H9 (cell line): Measurements from ENCODE around the gene LRMDA. TPM values are rescaled to one million over a fixed set of nuclear protein-coding genes. Genes with fewer than 3 reads are reported as not detected.

Experiments
- DNase-seq: peaks from one replicate; pipeline ENCODE4 v3.0.0-alpha.2; 2017
- H2AFZ ChIP-seq: one replicate; pipeline ENCODE4 v1.6.1; 2013; ENCODE audit warnings: mild to moderate bottlenecking, low read length, control low read depth, moderate library complexity
- H2AK5ac ChIP-seq: 2 replicates; pipeline ENCODE4 v1.6.1; 2013; ENCODE audit warnings: low read length, control low read depth, mixed read lengths; ENCODE audit not compliant: insufficient read length
- H2BK120ac ChIP-seq: one replicate; pipeline ENCODE4 v1.6.1; 2013; ENCODE audit warnings: low read depth, mild to moderate bottlenecking, low read length, control low read depth, inconsistent platforms; ENCODE audit not compliant: poor library complexity, severe bottlenecking
- H2BK12ac ChIP-seq: 2 replicates; pipeline ENCODE4 v1.6.1; 2013; ENCODE audit warnings: low read length, control low read depth, mixed read lengths, low read depth; ENCODE audit not compliant: insufficient read length
- H2BK15ac ChIP-seq: 2 replicates; pipeline ENCODE4 v1.6.1; 2013; ENCODE audit warnings: low read depth, low read length, control low read depth
- H2BK20ac ChIP-seq: one replicate; pipeline ENCODE4 v1.6.1; 2013; ENCODE audit warnings: low read depth, mild to moderate bottlenecking, low read length, control low read depth, inconsistent platforms; ENCODE audit not compliant: poor library complexity, severe bottlenecking
- H2BK5ac ChIP-seq: 2 replicates; pipeline ENCODE4 v1.6.1; 2013; ENCODE audit warnings: low read length, control low read depth, mixed read lengths; ENCODE audit not compliant: insufficient read length
- H3K14ac ChIP-seq: 2 replicates; pipeline ENCODE4 v1.6.1; 2013; ENCODE audit warnings: low read length, control low read depth; ENCODE audit not compliant: insufficient read depth
- H3K18ac ChIP-seq: 2 replicates; pipeline ENCODE4 v1.6.1; 2013; ENCODE audit warnings: low read depth, mild to moderate bottlenecking, mixed read lengths, low read length, control low read depth; ENCODE audit not compliant: insufficient read length
- H3K23ac ChIP-seq: 2 replicates; pipeline ENCODE4 v1.6.1; 2013; ENCODE audit warnings: low read length, control low read depth, mixed read lengths, low read depth; ENCODE audit not compliant: insufficient read length
- H3K23me2 ChIP-seq: 2 replicates; pipeline ENCODE4 v1.6.1; 2013; ENCODE audit warnings: low read depth, mild to moderate bottlenecking, mixed read lengths, low read length, control low read depth; ENCODE audit not compliant: insufficient read length, poor library complexity, severe bottlenecking
- H3K27ac ChIP-seq: 2 replicates; pipeline ENCODE4 v1.5.1; 2013; ENCODE audit warnings: low read length, control low read depth, mixed read lengths, low read depth; ENCODE audit not compliant: insufficient read length
- H3K27me3 ChIP-seq: 2 replicates; pipeline ENCODE4 v1.6.1; 2013; ENCODE audit warnings: low read length, control low read depth, inconsistent platforms; ENCODE audit not compliant: insufficient read depth
- H3K4ac ChIP-seq: 2 replicates; pipeline ENCODE4 v1.6.1; 2013; ENCODE audit warnings: low read depth, mild to moderate bottlenecking, control low read depth, inconsistent platforms, low read length, moderate library complexity
- H3K4me1 ChIP-seq: 2 replicates; pipeline ENCODE4 v1.6.1; 2013; ENCODE audit warnings: low read length, control low read depth, inconsistent platforms; ENCODE audit not compliant: insufficient read depth
- H3K4me2 ChIP-seq: 2 replicates; pipeline ENCODE4 v1.6.1; 2013; ENCODE audit warnings: low read length, control low read depth, mixed read lengths; ENCODE audit not compliant: insufficient read length, insufficient read depth
- H3K56ac ChIP-seq: 2 replicates; pipeline ENCODE4 v1.6.1; 2013; ENCODE audit warnings: low read depth, mild to moderate bottlenecking, mixed read lengths, low read length, control low read depth; ENCODE audit not compliant: insufficient read length
- H3K79me1 ChIP-seq: 2 replicates; pipeline ENCODE4 v1.6.1; 2013; ENCODE audit warnings: low read depth, mild to moderate bottlenecking, moderate library complexity, low read length, control low read depth, inconsistent platforms; ENCODE audit not compliant: insufficient read depth, poor library complexity, severe bottlenecking
- H3K79me2 ChIP-seq: 2 replicates; pipeline ENCODE4 v1.6.1; 2013; ENCODE audit warnings: low read length, control low read depth, inconsistent platforms; ENCODE audit not compliant: insufficient read depth
- H3K9ac ChIP-seq: 2 replicates; pipeline ENCODE4 v1.6.1; 2013; ENCODE audit warnings: low read length, control low read depth, mixed read lengths; ENCODE audit not compliant: insufficient read length; ENCODE audit errors: extremely low read depth
- H3K9me3 ChIP-seq: one replicate; pipeline ENCODE4 v1.6.1; 2013; ENCODE audit warnings: low read depth, low read length, inconsistent platforms; ENCODE audit not compliant: control insufficient read depth
- H3T11ph ChIP-seq: one replicate; pipeline ENCODE4 v1.6.1; 2013; ENCODE audit warnings: mild to moderate bottlenecking, low read length, control low read depth, inconsistent platforms
- H4K20me1 ChIP-seq: one replicate; pipeline ENCODE4 v1.6.1; 2013; ENCODE audit not compliant: control insufficient read depth, insufficient read length, insufficient read depth
- H4K5ac ChIP-seq: 2 replicates; pipeline ENCODE4 v1.6.1; 2013; ENCODE audit warnings: low read depth, mild to moderate bottlenecking, mixed read lengths, low read length, control low read depth; ENCODE audit not compliant: insufficient read length
- H4K8ac ChIP-seq: replicated peaks from 2 replicates; pipeline ENCODE4 v1.6.1; 2013; ENCODE audit warnings: low read length, control low read depth, mixed read lengths, low read depth; ENCODE audit not compliant: insufficient read length
- H4K91ac ChIP-seq: 2 replicates; pipeline ENCODE4 v1.6.1; 2013; ENCODE audit warnings: low read depth, mild to moderate bottlenecking, moderate library complexity, mixed read lengths, low read length, control low read depth; ENCODE audit not compliant: insufficient read length
- H3K27ac Mint-ChIP-seq, 3 experiments: 2 replicates in 2 of 3; 3 replicates in 1 of 3; pipeline ENCODE4 v1.8.0; 2020 to 2021; ENCODE audit warnings: mixed read lengths in 3 of 3, mild to moderate bottlenecking in 1 of 3, moderate library complexity in 1 of 3
- H3K27me3 Mint-ChIP-seq: 2 replicates; pipeline ENCODE4 v1.8.0; 2021; ENCODE audit warnings: low read depth, mild to moderate bottlenecking, moderate library complexity, mixed read lengths
- H3K36me3 Mint-ChIP-seq, 3 experiments: 2 replicates in 2 of 3; 3 replicates in 1 of 3; pipeline ENCODE4 v1.8.0; 2020 to 2021; ENCODE audit warnings: low read depth in 3 of 3, mixed read lengths in 3 of 3; ENCODE audit not compliant: insufficient read depth in 1 of 3
- H3K4me1 Mint-ChIP-seq, 2 experiments: 2 replicates each; pipeline ENCODE4 v1.8.0; 2020; ENCODE audit warnings: mixed read lengths in 2 of 2
- H3K4me3 Mint-ChIP-seq, 2 experiments: 2 replicates in 1 of 2; 3 replicates in 1 of 2; pipeline ENCODE4 v1.8.0; 2020 to 2021; ENCODE audit warnings: mild to moderate bottlenecking in 2 of 2, mixed read lengths in 2 of 2, moderate library complexity in 1 of 2
- H3K9me3 Mint-ChIP-seq, 2 experiments: 2 replicates in 1 of 2; 3 replicates in 1 of 2; pipeline ENCODE4 v1.8.0; 2020; ENCODE audit warnings: mild to moderate bottlenecking in 2 of 2, mixed read lengths in 2 of 2, moderate library complexity in 1 of 2
- total RNA-seq: library from RNA; stranded (reverse); gene quantifications from 2 replicates; pipeline ENCODE4 v1.2.1, GENCODE V29; 2021
- TF ChIP-seq, protein P1 (sequence below): fragments of 200-600 bp; sonication (generic); conservative IDR thresholded peaks from 3 replicates; pipeline ENCODE4 v1.8.0; 2021; ENCODE audit warnings: antibody characterized with exemption, mild to moderate bottlenecking

LRMDA gene
- total RNA-seq, 1 experiment from 2014 or later, result 1.8 TPM

DNA sequence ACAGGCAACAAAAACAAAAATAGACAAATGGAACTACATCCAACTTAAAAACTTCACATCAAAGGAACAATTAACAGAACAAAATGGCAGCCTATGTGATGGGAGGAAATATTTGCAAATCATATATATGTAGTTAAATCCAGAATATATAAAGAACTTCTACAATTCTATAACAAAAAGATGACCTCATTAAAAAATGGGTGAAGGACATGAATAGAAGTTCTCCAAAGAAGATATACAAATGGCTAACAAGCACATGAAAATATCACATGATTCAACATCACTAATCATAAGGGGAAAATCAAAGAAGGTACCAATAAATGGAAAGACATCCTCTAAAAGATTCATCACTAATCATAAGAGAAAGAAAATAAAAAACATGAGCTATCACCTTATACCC, 416.1 kb downstream of the LRMDA start:
- H4K8ac ChIP-seq, result no peak overlapping the region
- no peak overlapping the region for H3K18ac ChIP-seq
- H2BK5ac ChIP-seq, result no peak overlapping the region
- no peaks in the 10 kb centered on the region for H3K9me3 ChIP-seq
- Mint-ChIP-seq H3K27me3 (no peaks in the 10 kb centered on the region), H3K4me1 (peaks cover 22 to 25% of the 10 kb centered on the region in 2 experiments), H3K27ac (no peak overlapping the region), H3K36me3 (no peaks in the 10 kb centered on the region), H3K9me3 (no peaks in the 10 kb centered on the region), H3K4me3 (no peak overlapping the region; a peak in 1 of 5 replicates)
- no peak for DNase-seq
- H3K9ac ChIP-seq, result no peak overlapping the region
- peaks cover 7% of the 10 kb centered on the region; the same call in 1 of the 2 replicates for H3K4me1 ChIP-seq
- H4K5ac ChIP-seq, result no peak overlapping the region
- TF ChIP-seq, protein P1, sequence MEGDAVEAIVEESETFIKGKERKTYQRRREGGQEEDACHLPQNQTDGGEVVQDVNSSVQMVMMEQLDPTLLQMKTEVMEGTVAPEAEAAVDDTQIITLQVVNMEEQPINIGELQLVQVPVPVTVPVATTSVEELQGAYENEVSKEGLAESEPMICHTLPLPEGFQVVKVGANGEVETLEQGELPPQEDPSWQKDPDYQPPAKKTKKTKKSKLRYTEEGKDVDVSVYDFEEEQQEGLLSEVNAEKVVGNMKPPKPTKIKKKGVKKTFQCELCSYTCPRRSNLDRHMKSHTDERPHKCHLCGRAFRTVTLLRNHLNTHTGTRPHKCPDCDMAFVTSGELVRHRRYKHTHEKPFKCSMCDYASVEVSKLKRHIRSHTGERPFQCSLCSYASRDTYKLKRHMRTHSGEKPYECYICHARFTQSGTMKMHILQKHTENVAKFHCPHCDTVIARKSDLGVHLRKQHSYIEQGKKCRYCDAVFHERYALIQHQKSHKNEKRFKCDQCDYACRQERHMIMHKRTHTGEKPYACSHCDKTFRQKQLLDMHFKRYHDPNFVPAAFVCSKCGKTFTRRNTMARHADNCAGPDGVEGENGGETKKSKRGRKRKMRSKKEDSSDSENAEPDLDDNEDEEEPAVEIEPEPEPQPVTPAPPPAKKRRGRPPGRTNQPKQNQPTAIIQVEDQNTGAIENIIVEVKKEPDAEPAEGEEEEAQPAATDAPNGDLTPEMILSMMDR, result no peak
- H4K20me1 ChIP-seq, result no peaks in the 10 kb centered on the region
- no peaks in the 10 kb centered on the region for H3K23me2 ChIP-seq
- no peak overlapping the region for H3K4ac ChIP-seq
- no peak overlapping the region for H3K4me2 ChIP-seq
- H3K79me2 ChIP-seq, result no peaks in the 10 kb centered on the region
- H3T11ph ChIP-seq, result no peak overlapping the region
- no peak overlapping the region for H4K91ac ChIP-seq
- no peak overlapping the region for H2BK12ac ChIP-seq
- no peak overlapping the region for H2BK15ac ChIP-seq
- no peak overlapping the region for H2AFZ ChIP-seq
- no peak overlapping the region for H2BK120ac ChIP-seq
- no peak overlapping the region for H2AK5ac ChIP-seq
- no peak overlapping the region for H3K56ac ChIP-seq
- H3K79me1 ChIP-seq, result no peaks in the 10 kb centered on the region
- H3K27me3 ChIP-seq, result no peaks in the 10 kb centered on the region
- H2BK20ac ChIP-seq, result no peak overlapping the region
- no peak overlapping the region for H3K27ac ChIP-seq
- H3K23ac ChIP-seq, result no peak overlapping the region
- no peak overlapping the region for H3K14ac ChIP-seq
